Brain microvascular endothelial cell (primary cell): ENCODE results near the gene EEA1.

ENCODE experiments used
- DNase-seq: peaks from one replicate; pipeline ENCODE4 v3.0.0-alpha.2; 2020
- H3K27ac ChIP-seq: fragments of 250-450 bp; sonication (Bioruptor Pico); 2 replicates; pipeline ENCODE4 v1.5.1; 2020; ENCODE audit warnings: mild to moderate bottlenecking, moderate library complexity
- H3K27me3 ChIP-seq: fragments of 250-450 bp; sonication (Bioruptor Pico); replicated peaks from 2 replicates; pipeline ENCODE4 v1.5.1; 2020; ENCODE audit warnings: mild to moderate bottlenecking
- H3K36me3 ChIP-seq: fragments of 250-450 bp; sonication (Bioruptor Pico); replicated peaks from 2 replicates; pipeline ENCODE4 v1.5.1; 2020; ENCODE audit warnings: mild to moderate bottlenecking
- H3K4me3 ChIP-seq: 2 replicates; pipeline ENCODE4 v1.5.1; 2011; ENCODE audit warnings: low read depth, mild to moderate bottlenecking, control low read depth, low read length, moderate library complexity
- CTCF ChIP-seq: IDR thresholded peaks from 2 replicates; pipeline ENCODE4 v1.5.1; 2011; ENCODE audit warnings: low read depth, mild to moderate bottlenecking, moderate library complexity, low read length, control low read depth, inconsistent platforms; ENCODE audit errors: missing control alignments
- in situ Hi-C: cut with HindIII; loops from 2 replicates; pipeline ENCODE4 v1.10.0; 2017; ENCODE audit warnings: low sequenced_read_pairs, low pct_ligation_motif_present

The EEA1 gene

GRCh38 chr12:92775416-92775815 lies 153.7 kb downstream of the EEA1 start:
- no peak for TF ChIP-seq CTCF
- Histone ChIP-seq H3K4me3 (no peak overlapping the region), H3K36me3 (peaks cover 12% of the 10 kb centered on the region), H3K27ac (no peak overlapping the region), H3K27me3 (no peaks in the 10 kb centered on the region)
- in situ Hi-C loops, result no loop called here
- no peak for DNase-seq

GRCh38 chr12:92771001-92771400 lies 158.1 kb downstream of the EEA1 start:
- no peak for DNase-seq
- Histone ChIP-seq H3K27me3 (no peaks in the 10 kb centered on the region), H3K27ac (no peak overlapping the region), H3K36me3 (peaks cover 3% of the 10 kb centered on the region), H3K4me3 (no peak overlapping the region)
- in situ Hi-C loops, result no loop called here
- TF ChIP-seq CTCF, result no peak

GRCh38 chr12:92769124-92769901 lies 159.8 kb downstream of the EEA1 start:
- Histone ChIP-seq H3K27me3 (no peaks in the 10 kb centered on the region), H3K4me3 (no peak overlapping the region), H3K27ac (no peak overlapping the region), H3K36me3 (no peaks in the 10 kb centered on the region)
- no peak for DNase-seq
- in situ Hi-C loops, result no loop called here
- TF ChIP-seq CTCF, result no peak

- in situ Hi-C loops, result no loop called here
- DNase-seq, result no peak
- no peak overlapping the region for H3K27ac ChIP-seq
- no peaks in the 10 kb centered on the region for H3K36me3 ChIP-seq
- no peaks in the 10 kb centered on the region for H3K27me3 ChIP-seq
- H3K4me3 ChIP-seq, result no peak overlapping the region
- no peak for TF ChIP-seq CTCF
These were observed 163.2 kb downstream of the EEA1 start for GRCh38 chr12:92765871-92766270.

- no peak overlapping the region for H3K27ac ChIP-seq
- DNase-seq, result peak; percentile 31
- TF ChIP-seq CTCF, result no peak
- H3K4me3 ChIP-seq, result no peak overlapping the region
- H3K27me3 ChIP-seq, result no peaks in the 10 kb centered on the region
- no peaks in the 10 kb centered on the region for H3K36me3 ChIP-seq
- in situ Hi-C loops, result no loop called here
These were observed 164.3 kb downstream of the EEA1 start for GRCh38 chr12:92764831-92765230.

GRCh38 chr12:92762773-92763172 lies 166.3 kb downstream of the EEA1 start:
- in situ Hi-C loops, result no loop called here
- no peak for DNase-seq
- no peak overlapping the region for H3K4me3 ChIP-seq
- H3K36me3 ChIP-seq, result no peaks in the 10 kb centered on the region
- no peaks in the 10 kb centered on the region for H3K27me3 ChIP-seq
- TF ChIP-seq CTCF, result no peak
- H3K27ac ChIP-seq, result no peak overlapping the region
